ENCODE results near the gene TENM4. TPM values are rescaled to one million over a fixed set of nuclear protein-coding genes. Genes with fewer than 3 reads are reported as not detected.

TENM4 gene
- total and polyA plus RNA-seq, 10 of the 15 experiments (the other 5 are each of a cell fraction or from before 2014, with no cell fraction given), result 0.03 to 0.12 (median 0.06) TPM; not detected in 7

DNA sequence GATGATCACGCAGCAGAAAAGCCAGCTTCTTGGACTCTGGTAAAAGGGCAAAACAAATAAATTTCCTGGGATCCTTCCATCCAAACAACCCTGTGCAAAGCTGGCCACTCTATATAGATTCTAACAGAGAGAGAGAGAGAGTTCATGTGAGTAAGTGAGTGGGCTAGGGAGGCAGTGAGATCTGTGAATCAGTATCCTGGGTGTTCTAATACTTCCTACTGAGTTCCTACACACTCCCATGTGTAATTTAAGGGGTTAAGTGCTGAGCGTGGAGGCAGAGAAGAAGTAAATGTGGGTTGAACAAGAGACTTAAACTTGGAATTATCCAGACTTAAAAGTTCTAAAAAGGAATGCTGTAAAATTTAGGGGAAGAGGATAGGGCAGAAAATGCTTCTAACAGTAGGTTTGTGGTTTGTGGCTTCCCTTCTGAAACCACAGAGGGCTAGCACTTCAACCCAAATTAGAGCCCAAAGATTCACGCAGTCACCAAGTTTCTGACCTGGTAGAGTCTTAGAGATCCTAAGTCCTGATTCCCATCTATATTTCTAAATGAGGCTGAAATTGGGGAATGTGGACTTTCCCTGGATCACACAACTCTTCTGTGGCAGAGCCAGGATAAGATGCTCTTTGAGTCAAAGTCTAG is 413.9 kb downstream of the TENM4 start:
- SMC1A ChIA-PET (ENCODE audit: uncharacterized antibody, unreplicated experiment), result no interaction called here
- peak; percentile 64 for ATAC-seq
- in situ Hi-C loops (cut with MboI), result no loop called here

More for the DNA sequence above, 413.9 kb downstream of the TENM4 start:
- Histone ChIP-seq H3K4me3 (no peak overlapping the region), H2AFZ (ENCODE audit: control insufficient read depth, low read depth, low read length) (no peak overlapping the region), H3K9ac (ENCODE audit: control insufficient read depth, insufficient read depth, low read length) (no peak overlapping the region), H3K79me2 (ENCODE audit: control insufficient read depth, insufficient read depth, low read length) (no peaks in the 10 kb centered on the region), H3K27ac (ENCODE audit: control insufficient read depth, insufficient read depth) (no peak overlapping the region), H3K4me1 (ENCODE audit: control insufficient read depth, insufficient read depth, low read length) (peaks cover 9% of the 10 kb centered on the region), H3K4me2 (ENCODE audit: control insufficient read depth, insufficient read depth) (no peak overlapping the region), H4K20me1 (ENCODE audit: control insufficient read depth, insufficient read depth) (no peaks in the 10 kb centered on the region), H3K27me3 (replicated peaks in 1 of 2; ENCODE audit: control insufficient read depth in 2 of 2, insufficient read depth in 2 of 2, low read length in 1 of 2) (peaks cover 0 to 19% of the 10 kb centered on the region in 2 experiments; a peak in 2 of 4 replicates), H3K9me3 (replicated peaks; ENCODE audit: control insufficient read depth, insufficient read depth, low read length) (no peaks in the 10 kb centered on the region), H3K36me3 (ENCODE audit: control insufficient read depth in 2 of 2, insufficient read depth in 2 of 2, low read length in 1 of 2) (no peaks in the 10 kb centered on the region)
- 11% methylated on average over 3 of the region's 3 CpGs for WGBS (ENCODE audit: insufficient coverage, insufficient replicate concordance, low lambda C conversion rate, missing lambda C conversion rate)
- ChIA-PET CTCF (interaction anchor here (0.9 kb wide), 1 partner anchor 73 kb away, joined by 4 read pairs; no protein-coding TSS in a partner anchor), POLR2A (no interaction called here), RAD21 (ENCODE audit: unreplicated experiment) (no interaction called here)
- BruUV-seq (replicated peaks), result no TSS peak
- FAIRE-seq (peak; percentile 31), DNase-seq (ENCODE audit: low read depth, low spot score) (no peak)
- intact Hi-C loops (cut with micrococcal nuclease; ENCODE audit: unreplicated experiment), result no loop called here
- peak; percentile 88 for TF ChIP-seq RUNX3 (IDR thresholded peaks at IDR 0.05; ENCODE audit: low read length)
- TF ChIP-seq ASH2L (IDR thresholded peaks at IDR 0.05; ENCODE audit: borderline replicate concordance, low read depth), result no peak
- TF ChIP-seq, protein P1, sequence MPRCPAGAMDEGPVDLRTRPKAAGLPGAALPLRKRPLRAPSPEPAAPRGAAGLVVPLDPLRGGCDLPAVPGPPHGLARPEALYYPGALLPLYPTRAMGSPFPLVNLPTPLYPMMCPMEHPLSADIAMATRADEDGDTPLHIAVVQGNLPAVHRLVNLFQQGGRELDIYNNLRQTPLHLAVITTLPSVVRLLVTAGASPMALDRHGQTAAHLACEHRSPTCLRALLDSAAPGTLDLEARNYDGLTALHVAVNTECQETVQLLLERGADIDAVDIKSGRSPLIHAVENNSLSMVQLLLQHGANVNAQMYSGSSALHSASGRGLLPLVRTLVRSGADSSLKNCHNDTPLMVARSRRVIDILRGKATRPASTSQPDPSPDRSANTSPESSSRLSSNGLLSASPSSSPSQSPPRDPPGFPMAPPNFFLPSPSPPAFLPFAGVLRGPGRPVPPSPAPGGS (IDR thresholded peaks at IDR 0.05; ENCODE audit: borderline replicate concordance, insufficient read depth, low read depth, low read length, poor library complexity, severe bottlenecking), result no peak
- TF ChIP-seq MTA2 (IDR thresholded peaks at IDR 0.05; ENCODE audit: low read depth), result peak; percentile 29; the same call in 1 of the 2 replicates
- TF ChIP-seq ZSCAN29 (IDR thresholded peaks at IDR 0.05), result no peak
- TF ChIP-seq BRCA1 (IDR thresholded peaks at IDR 0.05; ENCODE audit: low read depth, low read length), result no peak
- no peak for TF ChIP-seq PBX3 (IDR thresholded peaks at IDR 0.05; ENCODE audit: insufficient replicate concordance, low read depth, low read length)
- 0 out of 2 replicates have a peak, but pooled peaks have one; percentile 47 for TF ChIP-seq MLLT1 (IDR thresholded peaks at IDR 0.05)
- 0 out of 2 replicates have a peak, but pooled peaks have one; percentile 45 for TF ChIP-seq CBFB (IDR thresholded peaks at IDR 0.05; ENCODE audit: low read depth)
- peak in 1 of 2 experiments; percentile 51; a peak in 1 of 4 replicates for TF ChIP-seq IKZF2 (IDR thresholded peaks at IDR 0.05)
